ENCODE data around the gene SEPTIN8.

GRCh38 chr5:132815454-132815853 is 38.4 kb upstream of the SEPTIN8 start:
- TF ChIP-seq CTCF (IDR thresholded peaks at IDR 0.05; ENCODE audit: insufficient read depth, low read depth, low read length) (no peak), EZH2 (IDR thresholded peaks at IDR 0.05; ENCODE audit: insufficient read depth, low read length) (no peak)
